BLaER1 treated with 17β-estradiol and CSF1 and Interleukin-3, amounts not matched to agents 10 nM and 100 nM (cell line): ENCODE data around the gene PTPN9.
A peak's percentile ranks its signal among the peaks of the same experiment; 100 is the strongest.

ENCODE experiments used
- H3K27ac ChIP-seq, 11 experiments: shearing (Covaris generic); formaldehyde crosslinking; 2 replicates each; pipeline ENCODE4 v1.8.1; 2022
- H3K27me3 ChIP-seq, 11 experiments: shearing (Covaris generic); formaldehyde crosslinking; 2 replicates each; pipeline ENCODE4 v1.8.1; 2022
- H3K36me3 ChIP-seq, 11 experiments: shearing (Covaris generic); formaldehyde crosslinking; 2 replicates each; pipeline ENCODE4 v1.8.1; 2022
- H3K4me1 ChIP-seq, 10 experiments: shearing (Covaris generic); formaldehyde crosslinking; 2 replicates each; pipeline ENCODE4 v1.8.1; 2022
- H3K4me2 ChIP-seq, 11 experiments: shearing (Covaris generic); formaldehyde crosslinking; 2 replicates each; pipeline ENCODE4 v1.8.1; 2022
- H3K4me3 ChIP-seq, 10 experiments: shearing (Covaris generic); formaldehyde crosslinking; 2 replicates each; pipeline ENCODE4 v1.8.1; 2022
- H3K9ac ChIP-seq, 11 experiments: shearing (Covaris generic); formaldehyde crosslinking; 2 replicates each; pipeline ENCODE4 v1.8.1; 2022
- H3K9me3 ChIP-seq, 11 experiments: shearing (Covaris generic); formaldehyde crosslinking; replicated peaks in 1 of 11; 2 replicates each; pipeline ENCODE4 v1.8.1; 2022
- H4K20me1 ChIP-seq, 11 experiments: shearing (Covaris generic); formaldehyde crosslinking; 2 replicates each; pipeline ENCODE4 v1.8.1; 2022
- Cebpa-rat ChIP-seq, 11 experiments: shearing (Covaris generic); IDR thresholded peaks; 2 replicates each; pipeline ENCODE4 v1.8.1; 2022

PTPN9 gene

GRCh38 chr15:75578948-75579920 is at the start of gene PTPN9:
PTPN9 (minus strand) TSS chr15:75579315; CDS start chr15:75578776, 539 bp downstream.
- peaks cover 24 to 44% (median 31%) of the 10 kb centered on the region in 10 experiments for H3K4me1 ChIP-seq

GRCh38 chr15:75625542-75626347 is 46.6 kb upstream of the PTPN9 start, which contains the start of gene SNUPN:
SNUPN (minus strand) TSS chr15:75625725; CDS start chr15:75621051, 4,674 bp downstream.
- peak within 1 kb of the TSS; percentile 95 to 100 (median 97) for H3K27ac ChIP-seq
- peak within 1 kb of the TSS; percentile 75 to 95 (median 88) for H3K4me3 ChIP-seq
- peaks cover 0 to 4% (median 0%) of the 10 kb centered on the region in 11 experiments; a peak in 2 of 22 replicates for H3K9me3 ChIP-seq
- H3K9ac ChIP-seq = peak within 1 kb of the TSS; percentile 91 to 99 (median 95)
- H4K20me1 ChIP-seq = peaks cover 0 to 15% (median 0%) of the 10 kb centered on the region in 11 experiments; a peak in 3 of 22 replicates
- H3K4me2 ChIP-seq = peak within 1 kb of the TSS; percentile 79 to 95 (median 88)
- H3K4me1 ChIP-seq = peaks cover 43 to 65% (median 57%) of the 10 kb centered on the region in 10 experiments
- H3K27me3 ChIP-seq = no peaks in the 10 kb centered on the region
- TF ChIP-seq Cebpa-rat (IDR thresholded peaks at IDR 0.05) = no peak
- H3K36me3 ChIP-seq = peaks cover 0 to 13% (median 0%) of the 10 kb centered on the region in 11 experiments; a peak in 4 of 22 replicates

More at GRCh38 chr15:75578948-75579920, at the start of gene PTPN9:
- no peak for TF ChIP-seq Cebpa-rat (IDR thresholded peaks at IDR 0.05)
- H3K4me2 ChIP-seq = peak within 1 kb of the TSS; percentile 79 to 95 (median 91)
- H4K20me1 ChIP-seq = peaks cover 22 to 52% (median 33%) of the 10 kb centered on the region in 11 experiments; a peak in 20 of 22 replicates
- no peaks in the 10 kb centered on the region for H3K27me3 ChIP-seq
- peak within 1 kb of the TSS; percentile 93 to 98 (median 97) for H3K27ac ChIP-seq
- peak within 1 kb of the TSS; percentile 96 to 99 (median 97) for H3K9ac ChIP-seq
- no peaks in the 10 kb centered on the region for H3K9me3 ChIP-seq
- H3K36me3 ChIP-seq = peaks cover 0 to 27% (median 12%) of the 10 kb centered on the region in 11 experiments; a peak in 14 of 22 replicates
- H3K4me3 ChIP-seq = peak within 1 kb of the TSS; percentile 76 to 100 (median 98)

- Histone ChIP-seq H3K9me3 (no peaks in the 10 kb centered on the region), H3K27me3 (no peaks in the 10 kb centered on the region), H3K36me3 (peaks cover 26 to 43% (median 29%) of the 10 kb centered on the region in 11 experiments), H3K27ac (peak overlapping the region in 6 of 11 experiments; percentile 0 to 29 (median 6); a peak in 6 of 22 replicates), H3K4me3 (no peak overlapping the region), H4K20me1 (peaks cover 0 to 20% (median 0%) of the 10 kb centered on the region in 11 experiments; a peak in 5 of 22 replicates), H3K4me2 (peak overlapping the region in 6 of 11 experiments; percentile 7 to 89 (median 87); a peak in 10 of 22 replicates), H3K9ac (peak overlapping the region in 1 of 11 experiments; percentile 38; a peak in 1 of 22 replicates), H3K4me1 (peaks cover 40 to 73% (median 66%) of the 10 kb centered on the region in 10 experiments)
- TF ChIP-seq Cebpa-rat (IDR thresholded peaks at IDR 0.05) = no peak
Measured at GRCh38 chr15:75622505-75622904, 43.4 kb upstream of the PTPN9 start.

GRCh38 chr15:75620841-75621391 is 41.8 kb upstream of the PTPN9 start:
- peaks cover 0 to 20% (median 0%) of the 10 kb centered on the region in 11 experiments; a peak in 5 of 22 replicates for H4K20me1 ChIP-seq
- no peaks in the 10 kb centered on the region for H3K9me3 ChIP-seq
- peak overlapping the region; percentile 50 to 79 (median 67); a peak in 21 of 22 replicates for H3K27ac ChIP-seq
- no peak for TF ChIP-seq Cebpa-rat (IDR thresholded peaks at IDR 0.05)
- H3K27me3 ChIP-seq = no peaks in the 10 kb centered on the region
- peaks cover 42 to 58% (median 45%) of the 10 kb centered on the region in 11 experiments for H3K36me3 ChIP-seq
- peak overlapping the region; percentile 25 to 89 (median 75) for H3K4me2 ChIP-seq
- H3K9ac ChIP-seq = peak overlapping the region in 10 of 11 experiments; percentile 17 to 68 (median 61); a peak in 19 of 22 replicates
- peaks cover 24 to 57% (median 50%) of the 10 kb centered on the region in 10 experiments for H3K4me1 ChIP-seq
- H3K4me3 ChIP-seq = peak overlapping the region in 6 of 10 experiments; percentile 19 to 57 (median 30); a peak in 9 of 20 replicates

- Histone ChIP-seq H3K27ac (peak overlapping the region; percentile 50 to 79 (median 67); a peak in 21 of 22 replicates), H3K9me3 (no peaks in the 10 kb centered on the region), H3K4me2 (peak overlapping the region; percentile 25 to 89 (median 75)), H3K4me1 (peaks cover 23 to 57% (median 49%) of the 10 kb centered on the region in 10 experiments), H3K36me3 (peaks cover 48 to 65% (median 52%) of the 10 kb centered on the region in 11 experiments), H3K9ac (peak overlapping the region in 10 of 11 experiments; percentile 17 to 68 (median 61); a peak in 19 of 22 replicates), H3K27me3 (no peaks in the 10 kb centered on the region), H4K20me1 (peaks cover 0 to 20% (median 0%) of the 10 kb centered on the region in 11 experiments; a peak in 5 of 22 replicates), H3K4me3 (peak overlapping the region in 6 of 10 experiments; percentile 19 to 57 (median 30); a peak in 9 of 20 replicates)
- TF ChIP-seq Cebpa-rat (IDR thresholded peaks at IDR 0.05) = no peak
Measured at GRCh38 chr15:75620058-75620820, 41.1 kb upstream of the PTPN9 start.

GRCh38 chr15:75616766-75617165 is 37.7 kb upstream of the PTPN9 start:
- Histone ChIP-seq H3K27ac (no peak overlapping the region), H3K4me3 (no peak overlapping the region), H3K27me3 (no peaks in the 10 kb centered on the region), H3K9me3 (peaks cover 0 to 15% (median 0%) of the 10 kb centered on the region in 11 experiments; a peak in 8 of 22 replicates), H4K20me1 (peaks cover 0 to 12% (median 0%) of the 10 kb centered on the region in 11 experiments; a peak in 5 of 22 replicates), H3K4me1 (peaks cover 16 to 29% (median 26%) of the 10 kb centered on the region in 10 experiments), H3K4me2 (no peak overlapping the region), H3K9ac (no peak overlapping the region), H3K36me3 (peaks cover 82 to 94% (median 87%) of the 10 kb centered on the region in 11 experiments)
- TF ChIP-seq Cebpa-rat (IDR thresholded peaks at IDR 0.05) = no peak
